RWPE1 (cell line): ENCODE results near the gene DZIP3.
"Not testable (repeated sequence)": the region's sequence is repeated elsewhere in the genome, so short reads cannot be mapped to it uniquely, and the experiment has no call there.

Experiments
- CTCF ChIA-PET: fragments of 350-600 bp; sonication (Branson Sonifier 250); formaldehyde crosslinking; extraction: SDS; loops from one replicate; lab custom pipeline; 2021; lab: Yijun Ruan, JAX
- POLR2A ChIA-PET: fragments of 400-600 bp; formaldehyde crosslinking; extraction: SDS; loops from one replicate; lab custom pipeline; 2020; ENCODE audit warnings: antibody characterized with exemption; ENCODE audit not compliant: low non-redundant PET; lab: Yijun Ruan, JAX
- DNase-seq: peaks from one replicate; pipeline ENCODE4 v3.0.0; 2012; ENCODE audit warnings: low spot score
- H3K27ac ChIP-seq: fragments of 450-650 bp; 2 replicates; pipeline ENCODE4 v1.5.1; 2017
- TF ChIP-seq, protein P1 (sequence below): fragments of 450-650 bp; conservative IDR thresholded peaks from 2 replicates; pipeline ENCODE4 v1.5.1; 2017; ENCODE audit warnings: low read depth, mild to moderate bottlenecking

The DZIP3 gene

DNA sequence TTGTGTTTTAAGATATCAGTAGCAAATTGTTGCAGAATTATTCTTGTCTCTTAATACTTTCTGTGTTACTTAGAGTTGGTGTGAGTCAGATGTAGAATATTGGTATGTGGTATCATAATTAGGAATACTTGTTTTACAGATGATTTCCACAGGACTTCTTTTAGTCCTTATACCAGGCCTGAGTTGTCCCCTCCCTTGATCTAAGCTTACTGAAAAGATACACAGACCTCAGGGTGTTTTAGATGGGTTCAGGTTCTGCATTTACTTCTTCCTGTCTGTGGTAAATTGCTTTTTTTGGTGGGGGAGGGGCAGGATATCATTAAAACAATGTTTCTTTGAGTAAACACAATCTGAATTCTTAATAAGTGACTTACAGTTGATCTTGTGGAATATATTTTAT, 14.2 kb downstream of the DZIP3 start:
- H3K27ac ChIP-seq, result no peak overlapping the region
- ChIA-PET POLR2A (no interaction called here), CTCF (no interaction called here)
- TF ChIP-seq, protein P1, sequence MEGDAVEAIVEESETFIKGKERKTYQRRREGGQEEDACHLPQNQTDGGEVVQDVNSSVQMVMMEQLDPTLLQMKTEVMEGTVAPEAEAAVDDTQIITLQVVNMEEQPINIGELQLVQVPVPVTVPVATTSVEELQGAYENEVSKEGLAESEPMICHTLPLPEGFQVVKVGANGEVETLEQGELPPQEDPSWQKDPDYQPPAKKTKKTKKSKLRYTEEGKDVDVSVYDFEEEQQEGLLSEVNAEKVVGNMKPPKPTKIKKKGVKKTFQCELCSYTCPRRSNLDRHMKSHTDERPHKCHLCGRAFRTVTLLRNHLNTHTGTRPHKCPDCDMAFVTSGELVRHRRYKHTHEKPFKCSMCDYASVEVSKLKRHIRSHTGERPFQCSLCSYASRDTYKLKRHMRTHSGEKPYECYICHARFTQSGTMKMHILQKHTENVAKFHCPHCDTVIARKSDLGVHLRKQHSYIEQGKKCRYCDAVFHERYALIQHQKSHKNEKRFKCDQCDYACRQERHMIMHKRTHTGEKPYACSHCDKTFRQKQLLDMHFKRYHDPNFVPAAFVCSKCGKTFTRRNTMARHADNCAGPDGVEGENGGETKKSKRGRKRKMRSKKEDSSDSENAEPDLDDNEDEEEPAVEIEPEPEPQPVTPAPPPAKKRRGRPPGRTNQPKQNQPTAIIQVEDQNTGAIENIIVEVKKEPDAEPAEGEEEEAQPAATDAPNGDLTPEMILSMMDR, result no peak
- no peak for DNase-seq

DNA sequence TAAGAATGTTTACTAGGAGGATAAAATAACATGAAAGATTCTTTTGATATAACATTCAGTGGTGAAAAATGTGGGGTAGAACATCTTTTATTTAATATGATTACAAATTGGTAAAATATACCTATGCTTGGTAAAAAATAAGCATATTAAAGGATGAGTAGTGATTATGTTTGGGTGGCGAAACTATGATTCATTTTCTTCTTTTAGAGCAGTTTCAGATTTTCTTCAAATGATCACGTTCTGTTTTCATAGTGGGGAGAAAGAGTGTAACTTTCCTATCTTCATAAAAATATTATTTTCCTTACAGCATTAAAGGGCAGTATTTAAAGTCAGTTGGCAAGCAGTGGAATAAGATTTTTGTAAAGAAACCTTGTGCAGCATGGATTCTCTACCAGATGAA, 15.5 kb downstream of the DZIP3 start:
- no peak overlapping the region for H3K27ac ChIP-seq
- TF ChIP-seq, protein P1, result no peak
- ChIA-PET CTCF (no interaction called here), POLR2A (no interaction called here)
- no peak for DNase-seq

DNA sequence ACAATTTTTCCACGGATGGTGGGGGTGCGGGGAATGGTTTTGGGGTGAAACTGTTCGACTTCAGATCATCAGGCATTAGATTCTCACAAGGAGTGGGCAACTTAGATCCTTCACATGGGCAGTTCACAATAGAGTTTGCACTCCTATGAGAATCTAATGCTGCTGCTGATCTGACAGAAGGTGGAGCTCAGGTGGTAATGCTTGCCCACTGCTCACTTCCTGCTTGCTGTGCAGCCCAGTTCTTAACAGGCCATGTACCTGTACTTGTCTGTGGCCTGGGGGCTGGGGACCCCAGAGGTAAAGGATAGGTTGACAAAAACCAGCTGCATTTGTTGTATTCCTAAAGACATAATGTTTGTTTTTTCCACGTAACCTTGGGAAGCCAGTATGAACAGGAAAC, 16.0 kb downstream of the DZIP3 start:
- TF ChIP-seq, protein P1, result no peak
- POLR2A ChIA-PET, result no interaction called here
- no peak for DNase-seq
- CTCF ChIA-PET, result no interaction called here
- no peak overlapping the region for H3K27ac ChIP-seq

DNA sequence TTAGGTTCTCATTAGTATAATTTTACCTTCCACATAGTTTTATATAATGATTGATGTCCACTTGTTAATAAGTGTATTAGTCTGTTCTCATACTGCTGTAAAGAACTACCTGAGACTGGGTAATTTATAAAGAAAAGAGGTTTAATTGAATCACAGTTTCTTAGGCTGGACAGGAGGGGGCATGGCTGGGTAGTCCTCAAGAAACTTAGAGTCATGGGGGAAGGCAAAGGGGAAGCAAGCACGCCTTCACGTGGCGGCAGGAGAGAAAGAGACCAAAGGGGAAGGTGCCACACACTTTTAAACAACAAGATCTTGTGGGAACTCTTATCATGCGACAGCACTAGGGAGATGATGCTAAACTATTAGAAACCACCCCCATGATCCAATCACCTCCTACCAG, 19.2 kb downstream of the DZIP3 start:
- TF ChIP-seq, protein P1, result no peak
- ChIA-PET CTCF (no interaction called here), POLR2A (no interaction called here)
- H3K27ac ChIP-seq, result no peak overlapping the region
- no peak for DNase-seq

DNA sequence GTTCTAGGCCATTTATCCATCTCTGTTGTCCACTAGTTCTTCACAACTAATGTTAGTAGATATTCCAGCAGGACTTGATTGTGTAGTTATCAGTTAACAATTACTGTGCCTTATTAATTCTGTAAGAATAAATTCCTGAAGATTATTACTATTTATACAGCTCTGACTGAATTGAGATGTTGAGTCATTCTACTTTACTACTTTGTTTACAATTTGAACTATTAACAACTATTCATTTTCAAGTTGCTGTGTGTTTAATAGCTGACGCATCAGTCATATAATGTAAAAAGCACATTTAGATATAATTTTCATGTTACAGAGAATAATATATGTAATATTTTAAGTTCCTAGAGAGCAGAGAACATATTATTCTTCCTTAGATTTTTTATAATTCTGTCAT, 21.1 kb downstream of the DZIP3 start:
- CTCF ChIA-PET, result interaction anchor here (0.6 kb wide), 1 partner anchor 489 kb away, joined by 3 read pairs; no protein-coding TSS in a partner anchor
- POLR2A ChIA-PET, result no interaction called here
- TF ChIP-seq, protein P1, result no peak
- no peak for DNase-seq
- H3K27ac ChIP-seq, result no peak overlapping the region

DNA sequence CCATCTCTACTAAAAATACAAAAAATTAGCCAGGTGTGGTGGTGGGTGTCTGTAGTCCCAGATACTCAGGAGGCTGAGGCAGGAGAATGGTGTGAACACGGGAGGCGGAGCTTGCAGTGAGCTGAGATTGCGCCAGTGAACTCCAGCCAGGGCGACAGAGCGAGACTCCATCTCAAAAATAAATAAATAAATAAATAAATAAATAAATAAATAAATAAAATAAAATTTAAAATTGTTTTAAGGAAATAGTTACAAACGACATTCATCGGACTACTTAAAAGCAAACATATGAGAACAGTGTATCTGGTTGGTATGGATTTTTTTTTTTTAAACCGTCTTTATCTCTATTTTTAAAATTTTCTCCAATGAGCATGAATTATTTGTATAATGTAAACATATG, 26.6 kb downstream of the DZIP3 start:
- DNase-seq, H3K27ac ChIP-seq, POLR2A ChIA-PET: not testable (repeated sequence)
- CTCF ChIA-PET, result interaction anchor here (0.7 kb wide), 1 partner anchor 25 kb away, joined by 4 read pairs; no protein-coding TSS in a partner anchor

DNA sequence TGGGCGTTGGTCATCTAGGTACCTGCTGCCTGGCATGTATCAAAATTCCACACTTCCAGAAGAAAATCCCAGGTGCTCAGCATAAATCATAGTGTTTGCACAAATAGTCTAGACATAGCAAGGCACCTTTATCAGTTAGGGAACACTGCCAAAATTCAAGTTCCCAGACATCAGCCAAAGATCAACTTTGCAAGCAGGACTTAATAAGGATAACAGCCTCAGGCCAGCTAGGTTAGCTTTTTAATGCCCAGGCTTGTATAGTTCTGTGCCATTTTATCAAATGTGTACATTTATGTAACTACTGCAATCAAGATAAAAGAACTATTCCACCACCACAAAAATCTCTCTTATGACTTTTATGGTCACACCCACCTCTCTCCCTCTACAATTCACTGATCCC, 30.7 kb downstream of the DZIP3 start:
- POLR2A ChIA-PET, result no interaction called here
- TF ChIP-seq, protein P1, result no peak
- no peak overlapping the region for H3K27ac ChIP-seq
- CTCF ChIA-PET, result no interaction called here
- DNase-seq, result no peak
